IPS-NIHi11 (cell line): ENCODE results near the gene CCDC78.

Experiments used
- DNase-seq: peaks from one replicate; pipeline ENCODE4 v3.0.0; 2012; ENCODE audit warnings: mixed read lengths, low spot score

CCDC78 gene

DNA sequence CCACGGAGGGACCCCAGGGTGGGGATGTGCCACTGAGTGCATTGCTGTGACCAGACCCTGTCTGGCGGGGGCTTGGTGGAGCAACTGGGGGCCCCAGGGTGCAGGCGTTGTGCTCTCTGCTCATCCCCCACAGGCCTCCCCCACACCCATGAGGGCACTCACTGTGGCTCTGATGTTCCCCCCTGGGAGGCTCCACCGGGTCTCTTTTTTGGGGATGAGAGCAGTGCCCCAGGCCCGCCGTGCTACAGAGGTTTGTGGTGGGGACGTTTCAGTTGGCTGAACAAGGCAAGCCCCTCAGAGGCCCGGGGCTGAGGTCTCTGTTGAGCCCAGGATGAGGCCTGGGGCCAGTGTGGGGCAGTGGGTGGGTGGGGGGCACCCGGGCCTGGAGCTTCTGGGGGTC is 2.5 kb downstream of the CCDC78 start:
- no peak for DNase-seq

DNA sequence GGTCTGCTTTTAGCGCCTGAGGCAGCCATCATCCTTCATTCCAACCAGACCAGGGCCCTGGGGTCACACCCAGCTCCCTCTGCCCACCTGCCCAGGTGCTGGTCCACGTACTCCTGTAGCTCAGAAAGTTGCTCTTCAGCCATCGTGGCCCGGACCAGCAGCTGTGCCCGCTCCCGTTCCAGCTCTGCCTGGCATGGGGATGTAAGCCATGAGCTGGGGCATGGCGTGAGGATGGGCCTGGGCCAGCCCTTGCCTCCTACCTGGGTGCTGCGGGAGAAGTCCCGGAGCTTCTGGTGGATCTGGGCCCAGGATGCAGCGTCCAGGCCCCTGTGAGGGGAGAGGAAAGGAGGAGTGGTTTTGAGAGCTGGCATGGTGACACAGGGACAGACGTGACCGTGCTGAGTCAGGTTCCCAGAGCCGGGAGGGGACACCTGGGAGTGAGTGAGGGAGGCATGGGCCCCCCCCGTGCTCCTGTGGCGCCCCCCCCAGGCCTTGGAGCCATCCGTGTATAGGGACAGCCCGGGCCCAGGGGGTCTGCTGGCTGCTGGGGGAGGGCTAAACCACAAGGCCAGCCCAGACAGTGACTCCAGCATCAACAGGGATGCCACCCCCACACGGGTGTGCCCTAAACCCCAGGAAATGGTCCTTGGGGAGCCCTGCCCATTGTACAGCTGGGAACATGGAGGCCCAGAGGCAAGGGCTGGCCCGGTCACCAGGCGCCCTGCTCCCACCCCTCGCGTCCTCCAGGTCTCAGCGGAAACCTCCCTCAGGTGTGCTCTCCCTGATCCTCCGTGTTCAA is 3.2 kb downstream of the CCDC78 start:
- no peak for DNase-seq

DNA sequence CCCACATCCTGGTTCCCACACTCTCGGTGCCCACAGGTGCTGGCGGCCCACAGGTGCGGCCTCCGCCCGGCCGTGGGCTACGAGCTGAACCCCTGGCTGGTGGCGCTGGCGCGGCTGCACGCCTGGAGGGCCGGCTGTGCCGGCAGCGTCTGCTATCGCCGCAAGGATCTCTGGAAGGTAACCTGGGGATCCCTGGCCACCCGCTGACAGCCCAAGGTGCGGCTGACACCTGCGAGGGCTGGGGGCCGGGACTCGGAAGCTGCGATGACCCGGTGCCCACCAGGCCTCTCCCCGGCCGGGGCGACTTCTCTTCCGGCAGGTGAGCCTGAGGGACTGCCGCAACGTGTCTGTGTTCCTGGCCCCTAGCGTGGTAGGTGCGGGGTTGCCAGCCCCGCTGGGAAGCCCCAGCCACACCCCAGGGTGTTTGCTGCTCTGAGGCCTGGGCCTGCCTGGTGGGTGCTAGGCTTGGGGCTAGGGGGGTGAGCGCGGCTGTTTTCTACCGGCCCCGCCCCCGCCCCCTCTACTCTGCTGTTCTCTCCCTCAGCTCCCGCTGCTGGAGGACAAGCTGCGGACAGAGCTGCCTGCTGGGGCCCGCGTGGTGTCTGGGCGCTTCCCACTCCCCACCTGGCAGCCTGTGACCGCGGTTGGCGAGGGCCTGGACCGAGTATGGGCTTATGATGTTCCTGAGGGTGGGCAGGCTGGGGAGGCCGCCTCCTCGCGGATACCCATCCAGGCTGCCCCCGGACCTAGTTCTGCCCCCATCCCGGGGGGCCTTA is 4.3 kb downstream of the CCDC78 start:
- no peak for DNase-seq

GRCh38 chr16:720990-721764 is 5.1 kb downstream of the CCDC78 start, which contains the start of gene ANTKMT:
Gene ANTKMT, plus strand, starts transcription at chr16:721146. Its CDS starts 129 bp downstream, at chr16:721275.
- DNase-seq = peak; percentile 95

DNA sequence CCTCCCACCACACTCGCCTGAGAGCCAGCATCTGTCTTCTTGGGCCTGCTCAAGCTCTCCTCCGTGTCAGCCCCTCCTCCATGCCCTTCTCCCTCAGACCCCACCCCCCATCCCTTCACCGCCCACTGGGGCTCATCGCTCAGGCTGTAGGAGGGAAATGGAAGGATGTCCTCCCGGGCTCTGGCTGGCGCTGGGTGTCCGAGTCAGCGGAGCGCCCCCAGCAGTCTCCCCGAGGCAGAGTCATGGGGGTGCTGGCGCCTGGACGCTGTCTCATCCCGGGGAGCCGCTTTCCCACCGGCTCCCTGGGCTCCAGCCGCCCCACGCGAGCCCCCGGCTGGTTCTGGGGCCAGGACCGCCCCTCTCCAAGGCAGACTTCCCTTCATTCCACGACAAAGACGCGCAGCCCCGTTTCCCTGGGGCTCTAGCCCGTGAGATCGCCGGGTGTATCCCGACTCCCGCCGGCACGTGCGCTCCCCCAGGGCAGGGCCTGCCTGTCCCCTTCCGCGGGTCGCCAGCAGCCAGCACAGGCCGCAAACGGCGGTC is 5.7 kb downstream of the CCDC78 start:
- DNase-seq = peak; percentile 52

- no peak for DNase-seq
Measured at GRCh38 chr16:719815-720446, 6.3 kb downstream of the CCDC78 start.

- DNase-seq = no peak
Measured at GRCh38 chr16:718922-719321, 7.3 kb downstream of the CCDC78 start.

- no peak for DNase-seq
Measured at GRCh38 chr16:718389-718788, 7.9 kb downstream of the CCDC78 start.

GRCh38 chr16:717450-718245 is 8.6 kb downstream of the CCDC78 start:
- DNase-seq = no peak

DNA sequence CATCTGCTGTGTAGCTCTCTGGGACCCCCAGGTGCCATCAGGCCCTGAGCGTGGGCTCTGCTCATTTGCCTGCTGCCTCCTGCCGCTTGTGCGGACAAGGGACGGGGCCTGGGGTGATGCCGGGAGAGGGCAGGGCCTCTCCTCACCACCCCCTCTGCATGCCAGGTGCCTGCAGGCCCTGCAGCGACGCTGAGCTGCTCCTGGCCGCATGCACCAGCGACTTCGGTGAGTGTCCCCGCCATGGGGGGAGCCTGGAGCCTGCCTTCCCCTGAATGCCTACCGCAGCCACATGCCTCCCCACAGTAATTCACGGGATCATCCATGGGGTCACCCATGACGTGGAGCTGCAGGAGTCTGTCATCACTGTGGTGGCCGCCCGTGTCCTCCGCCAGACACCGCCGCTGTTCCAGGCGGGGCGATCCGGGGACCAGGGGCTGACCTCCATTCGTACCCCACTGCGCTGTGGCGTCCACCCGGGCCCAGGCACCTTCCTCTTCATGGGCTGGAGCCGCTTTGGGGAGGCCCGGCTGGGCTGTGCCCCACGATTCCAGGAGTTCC is 9.4 kb downstream of the CCDC78 start:
- no peak for DNase-seq

- DNase-seq = peak; percentile 52
Measured at GRCh38 chr16:716200-716568, 10.1 kb downstream of the CCDC78 start.

- DNase-seq = peak; percentile 61
Measured at GRCh38 chr16:715477-716199, 10.6 kb downstream of the CCDC78 start.

- peak; percentile 94 for DNase-seq
Measured at GRCh38 chr16:714558-715476, 11.4 kb downstream of the CCDC78 start, which contains the start of gene METRN. Gene METRN, plus strand, starts transcription at chr16:715118. Its CDS starts 172 bp downstream, at chr16:715290.

DNA sequence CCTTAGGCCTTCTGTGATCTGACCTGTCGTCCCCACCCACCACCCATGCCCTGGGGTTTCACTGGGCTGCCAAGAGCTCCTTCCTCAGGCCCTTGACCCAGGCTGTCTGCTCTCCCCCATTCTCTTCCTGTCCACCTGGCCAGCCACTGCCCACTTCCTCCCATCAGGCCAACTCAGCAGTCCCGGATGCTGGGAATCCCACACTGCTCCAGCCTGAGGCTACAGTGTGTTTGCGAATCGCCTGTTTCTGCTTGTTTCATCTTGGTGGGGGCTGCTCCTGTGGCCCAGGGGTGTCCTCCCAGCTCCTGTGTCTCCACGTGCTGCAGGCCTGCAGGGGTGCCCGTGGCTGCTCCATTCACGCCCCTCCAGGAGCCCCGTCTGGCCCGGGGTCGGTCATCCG is 12.2 kb downstream of the CCDC78 start:
- no peak for DNase-seq

- DNase-seq = peak; percentile 40
Measured at GRCh38 chr16:712740-713250, 13.4 kb downstream of the CCDC78 start.

GRCh38 chr16:711548-712320 is 14.5 kb downstream of the CCDC78 start:
- peak; percentile 91 for DNase-seq

- DNase-seq = no peak
Measured at GRCh38 chr16:711084-711483, 15.2 kb downstream of the CCDC78 start.
